Tibial artery (tissue), 4 donors: ENCODE results near the gene FAM9C.
"Not testable (repeated sequence)": the region's sequence is repeated elsewhere in the genome, so short reads cannot be mapped to it uniquely, and the experiment has no call there.

Experiments
- DNase-seq, 2 donors: peaks; one replicate each; pipeline ENCODE4 v3.0.0-alpha.2; 2019
- H3K27ac ChIP-seq, 2 donors: fragments of 200-600 bp; sonication (generic) in 1 of 2; 1 replicate in 1 of 2; 2 replicates in 1 of 2; pipeline ENCODE4 v1.5.1; 2018 to 2019; ENCODE audit warnings: mild to moderate bottlenecking in 1 of 2
- H3K27me3 ChIP-seq, 2 donors: fragments of 200-600 bp; sonication (generic) in 1 of 2; one replicate each; pipeline versions ENCODE4 v1.5.1 to v1.6.0; 2016 to 2019
- H3K36me3 ChIP-seq, 3 donors: fragments of 200-600 bp; sonication (generic) in 2 of 3; one replicate each; pipeline ENCODE4 v1.5.1; 2016 to 2019; ENCODE audit warnings: mild to moderate bottlenecking in 2 of 3
- H3K4me1 ChIP-seq, 4 donors: fragments of 200-600 bp; sonication (generic) in 2 of 4; 1 replicate in 3 of 4; 2 replicates in 1 of 4; pipeline ENCODE4 v1.5.1; 2016 to 2019
- H3K4me3 ChIP-seq, 2 donors: fragments of 200-600 bp; sonication (generic) in 1 of 2; 1 replicate in 1 of 2; 2 replicates in 1 of 2; pipeline ENCODE4 v1.5.1; 2018 to 2019; ENCODE audit warnings: mild to moderate bottlenecking in 2 of 2
- H3K9me3 ChIP-seq, 3 donors: fragments of 200-600 bp; sonication (generic) in 1 of 3; one replicate each; pipeline ENCODE4 v1.5.1; 2016 to 2019
- intact Hi-C: fragments of 100-400 bp; cut with DNase I; formaldehyde crosslinking; loops from one replicate; pipeline ENCODE4 v1.15.0; 2023; ENCODE audit warnings: low total_unique reads
- TF ChIP-seq, protein P1 (sequence below), 2 experiments: fragments of 200-600 bp in 1 of 2; fragments of 450-650 bp in 1 of 2; IDR thresholded peaks; one replicate each; pipeline ENCODE4 v1.5.1; 2017 to 2019; ENCODE audit warnings: antibody characterized with exemption in 2 of 2, mild to moderate bottlenecking in 1 of 2, moderate library complexity in 1 of 2

Gene FAM9C

DNA sequence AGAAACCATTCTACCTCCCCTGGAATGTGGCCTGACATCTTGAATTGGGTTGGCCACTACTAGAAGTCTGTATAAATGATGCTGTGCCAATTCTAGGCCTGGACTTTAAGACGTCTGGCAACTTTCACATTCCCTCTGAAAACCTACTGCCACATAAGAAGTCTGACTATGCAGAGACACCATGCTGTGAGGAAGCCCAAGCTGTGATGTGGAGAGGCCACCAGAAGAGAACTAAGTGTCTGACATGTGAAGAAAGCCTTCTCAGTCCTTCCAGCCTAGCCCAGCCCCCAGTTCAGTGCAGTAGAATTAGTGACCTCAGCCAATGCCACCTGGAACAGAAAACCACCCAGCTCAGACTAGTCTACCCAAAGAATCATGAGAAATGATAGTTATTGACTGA, 24.2 kb upstream of the FAM9C start:
- Histone ChIP-seq H3K4me1 (peaks cover 0 to 10% (median 0%) of the 10 kb centered on the region in 4 donors), H3K36me3 (no peaks in the 10 kb centered on the region), H3K27me3 (no peaks in the 10 kb centered on the region), H3K4me3 (no peak overlapping the region), H3K27ac (no peak overlapping the region), H3K9me3 (peaks cover 0 to 20% (median 11%) of the 10 kb centered on the region in 3 donors)
- TF ChIP-seq, protein P1, sequence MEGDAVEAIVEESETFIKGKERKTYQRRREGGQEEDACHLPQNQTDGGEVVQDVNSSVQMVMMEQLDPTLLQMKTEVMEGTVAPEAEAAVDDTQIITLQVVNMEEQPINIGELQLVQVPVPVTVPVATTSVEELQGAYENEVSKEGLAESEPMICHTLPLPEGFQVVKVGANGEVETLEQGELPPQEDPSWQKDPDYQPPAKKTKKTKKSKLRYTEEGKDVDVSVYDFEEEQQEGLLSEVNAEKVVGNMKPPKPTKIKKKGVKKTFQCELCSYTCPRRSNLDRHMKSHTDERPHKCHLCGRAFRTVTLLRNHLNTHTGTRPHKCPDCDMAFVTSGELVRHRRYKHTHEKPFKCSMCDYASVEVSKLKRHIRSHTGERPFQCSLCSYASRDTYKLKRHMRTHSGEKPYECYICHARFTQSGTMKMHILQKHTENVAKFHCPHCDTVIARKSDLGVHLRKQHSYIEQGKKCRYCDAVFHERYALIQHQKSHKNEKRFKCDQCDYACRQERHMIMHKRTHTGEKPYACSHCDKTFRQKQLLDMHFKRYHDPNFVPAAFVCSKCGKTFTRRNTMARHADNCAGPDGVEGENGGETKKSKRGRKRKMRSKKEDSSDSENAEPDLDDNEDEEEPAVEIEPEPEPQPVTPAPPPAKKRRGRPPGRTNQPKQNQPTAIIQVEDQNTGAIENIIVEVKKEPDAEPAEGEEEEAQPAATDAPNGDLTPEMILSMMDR (IDR thresholded peaks at IDR 0.05) = no peak
- intact Hi-C loops = no loop called here
- DNase-seq = no peak

DNA sequence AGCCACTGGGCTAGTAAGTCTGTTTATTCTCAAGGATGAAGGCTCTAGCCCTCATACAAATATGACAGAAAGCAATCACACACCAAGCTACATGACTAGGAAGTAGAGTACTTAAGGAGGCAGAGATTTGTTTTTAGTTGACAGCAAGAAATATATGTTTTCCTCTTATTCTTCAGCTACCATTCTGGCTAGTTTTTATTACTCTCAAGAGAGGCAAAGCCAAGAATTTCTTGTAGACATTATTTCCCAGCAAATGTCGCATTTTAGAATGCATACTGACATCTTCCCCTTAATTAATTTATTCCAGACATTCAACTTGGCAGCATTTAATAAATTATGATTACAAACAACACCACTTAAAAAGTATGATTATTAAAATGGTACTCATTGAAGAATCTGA, 23.4 kb upstream of the FAM9C start:
- Histone ChIP-seq H3K4me1 (peaks cover 0 to 10% (median 0%) of the 10 kb centered on the region in 4 donors), H3K4me3 (no peak overlapping the region), H3K9me3 (peaks cover 0 to 20% (median 11%) of the 10 kb centered on the region in 3 donors), H3K27ac (no peak overlapping the region), H3K27me3 (no peaks in the 10 kb centered on the region), H3K36me3 (no peaks in the 10 kb centered on the region)
- TF ChIP-seq, protein P1 (IDR thresholded peaks at IDR 0.05) = no peak
- intact Hi-C loops = no loop called here
- no peak for DNase-seq

DNA sequence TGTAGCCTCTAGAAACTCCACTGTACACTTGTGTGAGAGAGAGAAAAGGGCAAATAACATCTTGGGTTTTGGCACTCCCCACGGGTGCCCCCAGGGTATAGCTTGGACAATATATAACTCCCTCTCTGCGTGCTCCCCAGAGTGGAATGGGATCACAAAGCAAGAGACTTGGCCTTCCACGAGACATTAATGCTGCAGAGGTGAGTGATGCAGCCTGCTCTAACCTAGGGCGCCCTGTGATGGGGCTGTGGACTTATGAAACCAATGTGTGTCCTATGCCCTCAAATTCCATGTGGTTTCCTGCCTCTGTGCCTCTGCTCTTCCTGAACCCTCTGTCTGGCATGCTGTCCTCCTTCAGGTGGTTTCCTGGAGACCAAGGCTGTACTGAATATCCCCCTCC, 22.0 kb upstream of the FAM9C start:
- Histone ChIP-seq H3K27ac (no peak overlapping the region), H3K9me3 (peaks cover 0 to 20% (median 11%) of the 10 kb centered on the region in 3 donors), H3K36me3 (no peaks in the 10 kb centered on the region), H3K4me1 (peaks cover 0 to 10% (median 0%) of the 10 kb centered on the region in 4 donors), H3K4me3 (no peak overlapping the region), H3K27me3 (no peaks in the 10 kb centered on the region)
- intact Hi-C loops = no loop called here
- no peak for DNase-seq
- TF ChIP-seq, protein P1 (IDR thresholded peaks at IDR 0.05) = no peak

DNA sequence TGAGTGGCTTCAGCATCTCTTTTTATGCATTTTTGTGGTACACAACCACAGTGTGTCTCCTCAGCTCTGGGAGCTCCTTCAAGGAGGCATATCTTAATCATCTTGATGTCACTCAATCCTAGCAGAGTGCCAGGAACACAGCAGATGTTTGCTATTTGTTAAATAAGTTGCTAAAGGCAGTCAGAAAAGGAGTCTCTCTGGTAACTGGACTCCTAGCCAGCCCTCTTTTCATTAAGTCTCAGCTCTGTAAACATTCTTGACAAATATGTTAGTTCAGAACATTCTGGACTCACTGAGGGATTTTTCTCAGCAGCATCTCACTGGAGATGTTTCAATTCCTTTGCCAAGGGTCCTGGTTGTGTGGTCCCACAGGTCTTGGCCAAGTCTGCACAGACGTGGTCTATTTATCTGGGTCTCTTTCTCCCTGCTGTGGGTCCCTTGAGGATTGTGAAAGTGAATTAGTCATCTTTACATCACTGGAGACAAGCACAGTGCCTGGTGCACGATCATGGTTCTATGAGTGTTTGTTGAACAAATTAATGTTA, 20.3 kb upstream of the FAM9C start:
- H3K4me1 ChIP-seq = peaks cover 0 to 10% (median 0%) of the 10 kb centered on the region in 4 donors
- peak; percentile 52 to 65 for DNase-seq
- no peak overlapping the region for H3K4me3 ChIP-seq
- no peaks in the 10 kb centered on the region for H3K27me3 ChIP-seq
- intact Hi-C loops = no loop called here
- TF ChIP-seq, protein P1 (IDR thresholded peaks at IDR 0.05) = no peak
- H3K27ac ChIP-seq = peak overlapping the region in 1 of 2 donors; percentile 33
- H3K9me3 ChIP-seq = peaks cover 0 to 18% (median 8%) of the 10 kb centered on the region in 3 donors
- H3K36me3 ChIP-seq = no peaks in the 10 kb centered on the region

DNA sequence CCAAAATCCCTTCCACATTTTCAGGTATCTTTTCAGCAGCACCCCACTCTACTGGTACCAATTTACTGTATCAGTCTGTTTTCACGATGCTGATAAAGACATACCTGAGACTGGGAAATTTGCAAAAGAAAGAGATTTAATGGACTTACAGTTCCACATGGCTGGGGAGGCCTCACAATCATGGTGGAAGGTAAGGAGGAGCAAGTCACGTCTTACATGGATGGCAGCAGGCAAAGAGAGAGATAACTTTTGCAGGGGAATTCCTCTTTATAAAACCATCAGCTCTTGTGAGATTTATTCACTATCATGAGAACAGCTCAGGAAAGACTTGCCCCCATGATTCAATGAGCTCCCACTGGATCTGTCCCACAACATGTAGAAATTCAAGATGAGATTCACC, 18.7 kb upstream of the FAM9C start:
- H3K36me3 ChIP-seq, H3K9me3 ChIP-seq, intact Hi-C loops, H3K4me1 ChIP-seq, H3K27me3 ChIP-seq, DNase-seq, H3K4me3 ChIP-seq, H3K27ac ChIP-seq: not testable (repeated sequence)

DNA sequence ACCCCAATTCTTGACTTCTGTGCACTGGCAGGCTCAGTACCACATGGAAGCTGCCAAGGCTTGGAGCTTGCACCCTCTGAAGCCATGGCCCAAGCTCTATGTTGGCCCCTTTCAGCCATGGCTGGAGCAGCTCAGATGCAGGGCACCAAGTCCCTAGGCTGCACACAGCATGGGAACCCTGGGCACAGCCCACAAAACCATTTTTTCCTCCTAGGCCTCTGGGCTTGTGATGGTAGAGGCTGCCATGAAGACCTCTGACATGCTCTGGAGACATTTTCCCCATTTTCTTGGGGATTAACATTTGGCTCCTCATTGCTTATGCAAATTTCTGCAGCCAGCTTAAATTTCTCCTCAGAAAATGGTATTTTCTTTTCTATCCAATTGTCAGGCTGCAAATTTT, 17.9 kb upstream of the FAM9C start:
- H3K36me3 ChIP-seq, intact Hi-C loops, H3K9me3 ChIP-seq, DNase-seq, H3K27ac ChIP-seq, H3K4me1 ChIP-seq, H3K27me3 ChIP-seq, H3K4me3 ChIP-seq: not testable (repeated sequence)

DNA sequence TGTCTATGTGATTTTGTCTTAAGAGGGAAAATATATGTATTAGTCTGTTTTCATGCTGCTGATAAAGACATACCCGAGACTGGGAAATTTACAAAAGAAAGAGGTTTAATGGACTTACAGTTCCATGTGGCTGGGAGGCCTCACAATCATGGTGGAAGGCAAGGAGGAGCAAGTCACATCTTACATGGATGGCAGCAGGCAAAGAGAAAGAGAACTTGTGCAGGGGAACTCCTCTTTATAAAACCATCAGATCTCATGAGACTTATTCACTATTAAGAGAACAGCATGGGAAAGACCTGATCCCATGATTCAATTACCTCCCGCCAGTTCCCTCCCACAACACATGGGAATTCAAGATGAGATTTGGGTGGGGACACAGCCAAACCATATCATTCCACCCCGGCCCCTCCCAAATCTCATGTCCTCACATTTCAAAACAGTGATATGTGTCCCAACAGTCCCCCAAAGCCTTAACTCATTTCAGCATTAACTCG, 16.8 kb upstream of the FAM9C start:
- H3K27ac ChIP-seq, H3K9me3 ChIP-seq, H3K27me3 ChIP-seq, intact Hi-C loops, H3K36me3 ChIP-seq, H3K4me1 ChIP-seq, DNase-seq, H3K4me3 ChIP-seq: not testable (repeated sequence)
